Left ventricle myocardium superior (tissue), 1 donor: ENCODE data around the gene KLF9. TPM values are rescaled to one million over a fixed set of nuclear protein-coding genes. Genes with fewer than 3 reads are reported as not detected.
A peak's percentile ranks its signal among the peaks of the same experiment; 100 is the strongest.

ENCODE experiments used
- ATAC-seq: fragments of 200-7000 bp; cut with Tn5 transposase; one replicate; pipeline ENCODE4 v1.9.1; 2020; ENCODE audit warnings: mild to moderate bottlenecking, moderate library complexity
- DNase-seq: peaks from one replicate; pipeline ENCODE4 v3.0.0-alpha.2; 2020
- intact Hi-C: fragments of 100-400 bp; cut with micrococcal nuclease; formaldehyde crosslinking; loops from one replicate; pipeline ENCODE4 v1.11.0; 2022
- total RNA-seq: library from RNA; stranded (reverse); fragmentation: NEBNext Ultra II Directional; extraction: Animal tissue kit (Norgen Biotek cat#: 25700); gene quantifications from one replicate; pipeline ENCODE4 v1.2.1, GENCODE V29; 2021
- donor health status: DM: no; HTN: yes; CAD: no; lungs with severe emphysema.

The KLF9 gene
- total RNA-seq, 1 donor from 2014 or later, result 54.9 TPM

- ATAC-seq, result no peak
- intact Hi-C loops, result no loop called here
- DNase-seq, result no peak
Observed at GRCh38 chr9:70427161-70427945, 12.9 kb upstream of the KLF9 start.

GRCh38 chr9:70425192-70425591, 10.7 kb upstream of the KLF9 start:
- ATAC-seq, result no peak
- intact Hi-C loops, result no loop called here
- no peak for DNase-seq

GRCh38 chr9:70422371-70423043, 8.1 kb upstream of the KLF9 start:
- DNase-seq (no peak), ATAC-seq (no peak)
- intact Hi-C loops, result loop anchor here (5.0 kb wide), 1 partner anchor 50 kb away; no protein-coding TSS in a partner anchor

DNA sequence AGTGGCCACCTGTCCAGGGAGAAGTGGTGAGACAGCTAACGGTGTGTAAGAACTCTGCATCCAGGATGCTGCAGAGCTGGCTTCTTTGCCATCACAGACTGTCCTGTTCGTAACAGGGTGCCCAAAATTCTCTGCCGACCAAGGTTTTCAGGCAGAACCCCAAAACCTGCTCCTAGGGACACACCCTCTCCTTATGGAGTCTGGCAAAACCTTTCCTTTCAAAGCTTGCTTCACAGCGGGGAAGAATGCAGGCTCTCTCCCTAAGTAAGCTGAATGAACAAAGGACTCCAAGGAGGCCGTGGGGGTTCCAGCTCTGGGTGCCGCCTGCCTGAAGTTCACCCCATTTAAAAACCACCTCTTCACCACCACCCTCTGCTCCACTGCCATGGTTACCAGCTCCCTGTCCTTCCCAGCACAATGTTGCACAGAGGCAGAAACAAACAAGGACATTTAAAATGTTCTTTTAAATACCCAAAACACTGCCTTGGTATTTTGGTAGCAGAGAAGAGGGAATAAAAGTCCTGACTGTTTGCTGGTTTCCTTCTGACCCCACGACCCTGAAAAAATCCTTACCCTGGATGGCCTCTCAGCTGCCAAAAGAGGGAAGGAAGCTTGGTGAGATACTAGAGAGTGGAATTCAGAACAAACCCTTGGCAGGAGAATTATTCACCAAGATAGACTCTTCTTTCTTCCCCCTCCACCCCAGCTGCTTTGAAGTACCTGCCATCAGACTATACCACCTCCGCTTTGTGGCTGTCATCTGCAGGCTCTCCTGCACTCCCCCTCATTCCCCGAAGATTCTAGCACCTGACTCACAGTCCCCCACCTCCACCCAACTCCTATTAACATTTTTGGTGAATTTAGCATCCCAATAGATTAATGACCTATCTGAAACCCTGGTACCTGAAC, 7.1 kb upstream of the KLF9 start:
- ATAC-seq (no peak), DNase-seq (no peak)
- intact Hi-C loops, result loop anchor here (5.0 kb wide), 1 partner anchor 51 kb away; no protein-coding TSS in a partner anchor

- ATAC-seq, result peak; percentile 60
- peak; percentile 95 for DNase-seq
- intact Hi-C loops, result loop anchor here (5.0 kb wide), 1 partner anchor 52 kb away; no protein-coding TSS in a partner anchor
Observed at GRCh38 chr9:70420441-70421271, 6.2 kb upstream of the KLF9 start.

DNA sequence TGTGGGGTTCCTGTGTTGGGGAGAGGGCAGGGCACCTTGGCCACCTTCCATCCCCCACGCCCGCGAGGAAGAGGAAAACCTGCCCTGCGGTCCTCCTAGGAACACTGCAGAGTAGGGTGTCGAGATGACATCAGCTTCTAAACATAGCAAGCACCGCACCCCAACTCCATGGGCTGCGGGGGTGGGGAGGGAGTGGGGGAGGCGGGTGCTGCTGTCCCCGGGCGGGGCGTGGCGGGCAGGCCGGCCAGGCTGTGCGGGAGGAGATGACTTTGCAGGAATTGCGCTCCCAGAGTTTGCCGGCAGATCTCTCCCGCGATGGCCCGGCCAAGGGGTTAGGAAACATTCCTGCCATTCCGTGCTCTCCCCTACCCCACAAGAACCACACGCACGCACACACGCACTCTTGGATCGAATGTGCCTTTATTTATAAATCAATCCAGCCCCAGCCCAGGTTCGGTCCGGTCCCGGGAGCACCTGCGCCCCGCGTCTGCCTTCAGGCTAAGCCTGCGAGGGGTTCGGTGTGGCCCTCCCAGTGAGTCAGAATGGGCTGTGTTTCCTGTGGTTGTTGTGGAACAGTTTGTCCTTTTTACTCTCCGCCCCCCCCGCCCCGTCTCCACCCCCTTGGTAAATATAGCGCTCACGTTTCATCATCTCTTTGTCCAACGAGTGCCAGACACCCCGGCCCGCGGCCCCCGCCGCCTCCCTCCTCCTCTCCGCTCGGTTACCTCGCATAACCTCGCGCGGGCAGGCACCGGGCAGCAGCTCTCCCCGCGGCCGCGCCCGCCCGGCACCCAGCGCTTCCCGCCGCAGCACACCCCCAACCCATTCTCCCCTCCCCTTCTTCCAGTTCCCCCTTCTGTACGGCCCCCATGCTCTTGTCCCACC, 5.3 kb upstream of the KLF9 start:
- DNase-seq (peak; percentile 98), ATAC-seq (peak; percentile 72)
- intact Hi-C loops, result loop anchor here (5.0 to 10.0 kb wide), 2 partner anchors 53 to 175 kb away; no protein-coding TSS in a partner anchor

GRCh38 chr9:70418822-70419555, 4.5 kb upstream of the KLF9 start:
- peak; percentile 61 for ATAC-seq

DNA sequence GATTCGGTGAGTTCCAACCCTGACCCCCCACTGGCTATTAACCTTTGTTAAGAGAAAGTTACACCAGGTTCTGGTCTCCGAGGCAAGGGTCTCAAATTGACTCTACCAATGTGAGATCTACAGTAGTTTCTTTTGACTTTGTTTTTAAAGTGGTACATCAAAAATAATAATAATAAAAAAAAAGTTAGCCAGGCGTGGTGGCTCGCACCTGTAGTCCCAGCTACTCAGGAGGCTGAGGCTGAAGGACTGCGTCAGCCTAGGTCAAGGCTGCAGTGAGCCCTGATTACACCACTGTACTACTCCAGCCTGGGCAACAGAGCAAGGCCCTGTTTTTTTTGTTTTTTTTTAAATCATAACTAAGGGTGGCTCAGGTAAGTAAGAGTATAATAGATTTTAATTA, 1.0 kb upstream of the KLF9 start:
- ATAC-seq (no peak), DNase-seq (no peak)
- intact Hi-C loops, result loop anchor here (10.0 kb wide), 1 partner anchor 179 kb away; no protein-coding TSS in a partner anchor

More at GRCh38 chr9:70418822-70419555, 4.5 kb upstream of the KLF9 start:
- intact Hi-C loops, result loop anchor here (10.0 kb wide), 1 partner anchor 176 kb away; no protein-coding TSS in a partner anchor
- DNase-seq, result peak; percentile 98

GRCh38 chr9:70415041-70415440, 584 bp upstream of the KLF9 start:
- DNase-seq (no peak), ATAC-seq (no peak)
- intact Hi-C loops, result loop anchor here (10.0 kb wide), 1 partner anchor 180 kb away; no protein-coding TSS in a partner anchor

GRCh38 chr9:70413464-70413798, 1.0 kb downstream of the KLF9 start:
- peak; percentile 8 for ATAC-seq
- peak; percentile 86 for DNase-seq
- intact Hi-C loops, result loop anchor here (5.0 to 10.0 kb wide), 2 partner anchors 69 to 181 kb away; no protein-coding TSS in a partner anchor

- intact Hi-C loops, result loop anchor here (5.0 to 10.0 kb wide), 2 partner anchors 69 to 182 kb away; no protein-coding TSS in a partner anchor
- DNase-seq (peak; percentile 95), ATAC-seq (peak; percentile 63)
Observed at GRCh38 chr9:70412832-70413463, 1.5 kb downstream of the KLF9 start.

DNA sequence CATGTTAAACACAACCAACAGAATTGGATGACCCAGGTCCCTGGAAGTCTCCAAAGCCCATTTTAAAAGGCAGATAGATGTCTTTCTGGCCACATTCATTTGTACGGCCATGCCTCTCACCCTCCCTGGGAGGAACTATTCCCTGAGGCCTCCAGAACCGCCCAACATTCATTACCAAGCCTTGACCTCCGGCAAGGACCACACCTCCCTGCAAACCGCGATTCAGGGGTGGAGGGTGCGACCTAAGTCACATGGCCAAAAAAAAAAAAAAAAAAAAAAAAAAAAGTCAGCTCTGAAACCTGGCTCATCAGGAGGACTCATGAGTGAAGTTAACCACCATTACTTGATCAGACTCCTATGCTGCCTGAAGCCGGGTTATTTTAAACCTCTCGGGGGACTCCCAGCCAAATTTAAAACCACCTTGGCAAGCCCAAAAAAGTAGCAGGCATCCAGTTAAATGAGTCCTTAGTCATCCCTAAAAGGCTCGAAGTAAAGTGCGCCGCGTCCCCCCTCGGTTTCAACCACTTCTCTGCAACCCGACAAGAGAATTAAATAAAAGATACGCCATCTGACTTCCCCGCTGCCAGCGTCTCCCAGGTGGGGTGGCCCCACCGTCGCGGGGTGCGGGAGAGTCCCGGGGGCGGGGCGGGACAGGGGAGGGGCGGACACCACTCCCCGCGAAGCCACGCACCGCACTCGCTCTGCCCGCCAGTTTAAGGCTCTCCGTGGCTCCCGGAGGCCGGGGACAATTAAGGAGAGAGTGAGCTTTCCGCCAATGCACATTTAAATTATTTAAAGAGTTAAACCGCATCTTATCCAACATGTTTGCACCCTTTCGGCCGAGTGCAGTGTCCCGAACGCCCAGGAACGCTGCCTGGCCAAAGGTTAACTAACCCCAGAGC, 2.3 kb downstream of the KLF9 start:
- intact Hi-C loops, result loop anchor here (5.0 to 10.0 kb wide), 2 partner anchors 70 to 183 kb away; no protein-coding TSS in a partner anchor
- peak; percentile 60 for ATAC-seq

DNA sequence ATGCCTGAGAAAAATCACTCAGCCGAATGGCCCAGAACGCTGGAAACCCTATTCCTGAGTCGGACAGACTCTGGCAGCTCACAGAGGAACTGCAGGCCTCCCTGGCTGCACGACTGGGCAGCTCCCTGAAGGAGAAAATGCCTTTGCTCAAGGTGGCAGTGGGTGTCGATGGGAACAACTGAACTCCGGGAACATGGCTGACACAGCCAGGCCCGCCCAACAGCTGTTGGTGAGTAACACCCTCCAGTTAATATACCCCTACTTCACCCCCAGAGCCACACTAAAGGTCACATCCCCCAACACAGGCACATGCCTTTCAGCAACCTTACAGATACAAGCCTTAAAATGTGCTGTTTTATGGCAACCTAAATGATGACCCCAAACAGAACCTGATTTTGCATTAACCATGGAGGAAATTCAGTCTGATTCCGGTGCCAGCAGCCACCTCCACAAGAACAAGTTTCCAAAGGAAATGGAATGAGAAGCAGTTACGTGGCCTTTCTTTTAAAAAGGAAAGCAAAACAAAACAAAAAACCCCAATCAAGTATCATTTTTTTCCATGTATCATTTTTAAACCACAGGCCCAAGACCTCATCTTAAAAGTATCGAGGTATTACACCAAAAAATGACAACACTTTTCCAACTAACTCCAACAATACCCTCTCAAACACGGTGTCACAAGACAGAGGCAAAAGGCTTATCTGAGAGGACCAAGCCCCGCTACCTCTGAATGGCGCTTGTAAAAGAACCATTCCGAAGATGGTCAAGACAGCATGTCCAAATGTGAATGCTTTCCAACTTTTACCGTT, 3.1 kb downstream of the KLF9 start:
- intact Hi-C loops, result loop anchor here (5.0 to 10.0 kb wide), 2 partner anchors 71 to 183 kb away; no protein-coding TSS in a partner anchor
- DNase-seq, result peak; percentile 77
- ATAC-seq, result peak; percentile 35

More for the DNA sequence above, 2.3 kb downstream of the KLF9 start:
- peak; percentile 79 for DNase-seq

GRCh38 chr9:70410368-70410767, 4.1 kb downstream of the KLF9 start:
- intact Hi-C loops, result loop anchor here (5.0 to 10.0 kb wide), 2 partner anchors 72 to 184 kb away; no protein-coding TSS in a partner anchor
- DNase-seq (no peak), ATAC-seq (no peak)
